H9 (cell line): ENCODE data around the gene IFNGR1. TPM values are rescaled to one million over a fixed set of nuclear protein-coding genes. Genes with fewer than 3 reads are reported as not detected.

Experiments used
- DNase-seq: peaks from one replicate; pipeline ENCODE4 v3.0.0-alpha.2; 2017
- H2AFZ ChIP-seq: one replicate; pipeline ENCODE4 v1.6.1; 2013; ENCODE audit warnings: mild to moderate bottlenecking, low read length, control low read depth, moderate library complexity
- H2AK5ac ChIP-seq: 2 replicates; pipeline ENCODE4 v1.6.1; 2013; ENCODE audit warnings: low read length, control low read depth, mixed read lengths; ENCODE audit not compliant: insufficient read length
- H2BK120ac ChIP-seq: one replicate; pipeline ENCODE4 v1.6.1; 2013; ENCODE audit warnings: low read depth, mild to moderate bottlenecking, low read length, control low read depth, inconsistent platforms; ENCODE audit not compliant: poor library complexity, severe bottlenecking
- H2BK12ac ChIP-seq: 2 replicates; pipeline ENCODE4 v1.6.1; 2013; ENCODE audit warnings: low read length, control low read depth, mixed read lengths, low read depth; ENCODE audit not compliant: insufficient read length
- H2BK15ac ChIP-seq: 2 replicates; pipeline ENCODE4 v1.6.1; 2013; ENCODE audit warnings: low read depth, low read length, control low read depth
- H2BK20ac ChIP-seq: one replicate; pipeline ENCODE4 v1.6.1; 2013; ENCODE audit warnings: low read depth, mild to moderate bottlenecking, low read length, control low read depth, inconsistent platforms; ENCODE audit not compliant: poor library complexity, severe bottlenecking
- H2BK5ac ChIP-seq: 2 replicates; pipeline ENCODE4 v1.6.1; 2013; ENCODE audit warnings: low read length, control low read depth, mixed read lengths; ENCODE audit not compliant: insufficient read length
- H3K14ac ChIP-seq: 2 replicates; pipeline ENCODE4 v1.6.1; 2013; ENCODE audit warnings: low read length, control low read depth; ENCODE audit not compliant: insufficient read depth
- H3K18ac ChIP-seq: 2 replicates; pipeline ENCODE4 v1.6.1; 2013; ENCODE audit warnings: low read depth, mild to moderate bottlenecking, mixed read lengths, low read length, control low read depth; ENCODE audit not compliant: insufficient read length
- H3K23ac ChIP-seq: 2 replicates; pipeline ENCODE4 v1.6.1; 2013; ENCODE audit warnings: low read length, control low read depth, mixed read lengths, low read depth; ENCODE audit not compliant: insufficient read length
- H3K23me2 ChIP-seq: 2 replicates; pipeline ENCODE4 v1.6.1; 2013; ENCODE audit warnings: low read depth, mild to moderate bottlenecking, mixed read lengths, low read length, control low read depth; ENCODE audit not compliant: insufficient read length, poor library complexity, severe bottlenecking
- H3K27ac ChIP-seq: 2 replicates; pipeline ENCODE4 v1.5.1; 2013; ENCODE audit warnings: low read length, control low read depth, mixed read lengths, low read depth; ENCODE audit not compliant: insufficient read length
- H3K27me3 ChIP-seq: 2 replicates; pipeline ENCODE4 v1.6.1; 2013; ENCODE audit warnings: low read length, control low read depth, inconsistent platforms; ENCODE audit not compliant: insufficient read depth
- H3K4ac ChIP-seq: 2 replicates; pipeline ENCODE4 v1.6.1; 2013; ENCODE audit warnings: low read depth, mild to moderate bottlenecking, control low read depth, inconsistent platforms, low read length, moderate library complexity
- H3K4me1 ChIP-seq: 2 replicates; pipeline ENCODE4 v1.6.1; 2013; ENCODE audit warnings: low read length, control low read depth, inconsistent platforms; ENCODE audit not compliant: insufficient read depth
- H3K4me2 ChIP-seq: 2 replicates; pipeline ENCODE4 v1.6.1; 2013; ENCODE audit warnings: low read length, control low read depth, mixed read lengths; ENCODE audit not compliant: insufficient read length, insufficient read depth
- H3K56ac ChIP-seq: 2 replicates; pipeline ENCODE4 v1.6.1; 2013; ENCODE audit warnings: low read depth, mild to moderate bottlenecking, mixed read lengths, low read length, control low read depth; ENCODE audit not compliant: insufficient read length
- H3K79me1 ChIP-seq: 2 replicates; pipeline ENCODE4 v1.6.1; 2013; ENCODE audit warnings: low read depth, mild to moderate bottlenecking, moderate library complexity, low read length, control low read depth, inconsistent platforms; ENCODE audit not compliant: insufficient read depth, poor library complexity, severe bottlenecking
- H3K79me2 ChIP-seq: 2 replicates; pipeline ENCODE4 v1.6.1; 2013; ENCODE audit warnings: low read length, control low read depth, inconsistent platforms; ENCODE audit not compliant: insufficient read depth
- H3K9ac ChIP-seq: 2 replicates; pipeline ENCODE4 v1.6.1; 2013; ENCODE audit warnings: low read length, control low read depth, mixed read lengths; ENCODE audit not compliant: insufficient read length; ENCODE audit errors: extremely low read depth
- H3K9me3 ChIP-seq: one replicate; pipeline ENCODE4 v1.6.1; 2013; ENCODE audit warnings: low read depth, low read length, inconsistent platforms; ENCODE audit not compliant: control insufficient read depth
- H3T11ph ChIP-seq: one replicate; pipeline ENCODE4 v1.6.1; 2013; ENCODE audit warnings: mild to moderate bottlenecking, low read length, control low read depth, inconsistent platforms
- H4K20me1 ChIP-seq: one replicate; pipeline ENCODE4 v1.6.1; 2013; ENCODE audit not compliant: control insufficient read depth, insufficient read length, insufficient read depth
- H4K5ac ChIP-seq: 2 replicates; pipeline ENCODE4 v1.6.1; 2013; ENCODE audit warnings: low read depth, mild to moderate bottlenecking, mixed read lengths, low read length, control low read depth; ENCODE audit not compliant: insufficient read length
- H4K8ac ChIP-seq: replicated peaks from 2 replicates; pipeline ENCODE4 v1.6.1; 2013; ENCODE audit warnings: low read length, control low read depth, mixed read lengths, low read depth; ENCODE audit not compliant: insufficient read length
- H4K91ac ChIP-seq: 2 replicates; pipeline ENCODE4 v1.6.1; 2013; ENCODE audit warnings: low read depth, mild to moderate bottlenecking, moderate library complexity, mixed read lengths, low read length, control low read depth; ENCODE audit not compliant: insufficient read length
- H3K27ac Mint-ChIP-seq, 3 experiments: 2 replicates in 2 of 3; 3 replicates in 1 of 3; pipeline ENCODE4 v1.8.0; 2020 to 2021; ENCODE audit warnings: mixed read lengths in 3 of 3, mild to moderate bottlenecking in 1 of 3, moderate library complexity in 1 of 3
- H3K27me3 Mint-ChIP-seq: 2 replicates; pipeline ENCODE4 v1.8.0; 2021; ENCODE audit warnings: low read depth, mild to moderate bottlenecking, moderate library complexity, mixed read lengths
- H3K36me3 Mint-ChIP-seq, 3 experiments: 2 replicates in 2 of 3; 3 replicates in 1 of 3; pipeline ENCODE4 v1.8.0; 2020 to 2021; ENCODE audit warnings: low read depth in 3 of 3, mixed read lengths in 3 of 3; ENCODE audit not compliant: insufficient read depth in 1 of 3
- H3K4me1 Mint-ChIP-seq, 2 experiments: 2 replicates each; pipeline ENCODE4 v1.8.0; 2020; ENCODE audit warnings: mixed read lengths in 2 of 2
- H3K4me3 Mint-ChIP-seq, 2 experiments: 2 replicates in 1 of 2; 3 replicates in 1 of 2; pipeline ENCODE4 v1.8.0; 2020 to 2021; ENCODE audit warnings: mild to moderate bottlenecking in 2 of 2, mixed read lengths in 2 of 2, moderate library complexity in 1 of 2
- H3K9me3 Mint-ChIP-seq, 2 experiments: 2 replicates in 1 of 2; 3 replicates in 1 of 2; pipeline ENCODE4 v1.8.0; 2020; ENCODE audit warnings: mild to moderate bottlenecking in 2 of 2, mixed read lengths in 2 of 2, moderate library complexity in 1 of 2
- WGBS: extraction: QIAGEN DNeasy Blood & Tissue Kit; methylation state at CpG from one replicate; pipeline ENCODE4 v1.1.7; 2013; ENCODE audit warnings: missing lambda C conversion rate, low lambda C conversion rate, mixed read lengths; ENCODE audit not compliant: insufficient read length; ENCODE audit errors: extremely low coverage; 5-methylcytosine and 5-hydroxymethylcytosine counted together
- total RNA-seq: library from RNA; stranded (reverse); gene quantifications from 2 replicates; pipeline ENCODE4 v1.2.1, GENCODE V29; 2021
- TF ChIP-seq, protein P1 (sequence below): fragments of 200-600 bp; sonication (generic); conservative IDR thresholded peaks from 3 replicates; pipeline ENCODE4 v1.8.0; 2021; ENCODE audit warnings: antibody characterized with exemption, mild to moderate bottlenecking

IFNGR1 gene
- total RNA-seq, 1 experiment from 2014 or later = 32.2 TPM

DNA sequence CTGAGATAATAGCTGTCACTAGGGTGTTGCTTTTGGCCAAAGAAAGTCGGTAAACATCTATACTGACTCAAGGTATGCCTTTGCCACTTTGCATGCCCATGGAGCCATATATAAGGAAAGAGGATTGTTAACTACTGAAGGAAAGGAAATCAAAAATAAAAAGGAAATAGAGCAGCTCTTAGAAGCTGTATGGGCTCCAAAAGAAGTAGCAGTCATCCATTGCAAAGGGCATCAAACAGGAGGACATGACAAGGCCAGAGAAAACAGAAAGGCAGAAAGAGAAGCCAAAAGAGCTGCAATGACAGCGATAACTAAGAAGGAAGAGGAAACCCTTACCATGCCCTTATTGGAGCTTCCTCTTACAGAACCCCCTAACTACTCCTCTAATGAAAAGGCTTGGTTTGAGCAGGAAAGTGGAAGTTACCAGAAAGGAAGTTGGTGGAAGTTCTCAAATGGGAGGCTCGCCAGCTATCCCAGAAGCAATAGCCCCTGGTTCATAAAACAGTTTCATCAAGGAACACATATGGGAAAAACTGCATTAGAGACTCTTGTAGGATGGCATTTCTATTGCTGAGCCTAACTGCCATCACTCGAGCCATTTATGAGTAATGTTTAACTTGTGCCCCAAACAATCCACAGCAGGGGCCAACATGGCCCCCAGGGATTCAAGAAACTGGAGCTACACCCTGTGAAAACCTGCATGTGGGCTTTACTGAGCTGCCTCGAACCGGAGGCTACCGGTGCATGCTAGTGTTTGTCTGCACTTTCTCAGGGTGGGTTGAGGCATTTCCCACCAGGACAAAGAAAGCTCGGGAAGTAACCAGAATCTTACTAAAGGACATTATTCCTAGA is 52.7 kb downstream of the IFNGR1 start:
- peaks cover 18% of the 10 kb centered on the region for H3K27me3 Mint-ChIP-seq
- no CpG with 5 or more reads among the region's 8 CpGs for WGBS
- Histone ChIP-seq H3K79me2 (no peaks in the 10 kb centered on the region), H3K23me2 (no peaks in the 10 kb centered on the region), H3K23ac (no peak overlapping the region), H3K79me1 (no peaks in the 10 kb centered on the region), H3K4ac (no peak overlapping the region), H3K9ac (no peak overlapping the region), H4K20me1 (no peaks in the 10 kb centered on the region), H3K27ac (no peak overlapping the region), H3K18ac (no peak overlapping the region), H3K4me2 (no peak overlapping the region), H4K5ac (no peak overlapping the region), H3T11ph (no peak overlapping the region), H2BK20ac (no peak overlapping the region), H2AFZ (no peak overlapping the region), H2AK5ac (no peak overlapping the region), H3K27me3 (no peaks in the 10 kb centered on the region), H4K91ac (no peak overlapping the region), H3K4me1 (peaks cover 4% of the 10 kb centered on the region; the same call in 1 of the 2 replicates), H2BK120ac (no peak overlapping the region), H2BK5ac (no peak overlapping the region), H4K8ac (no peak overlapping the region), H3K14ac (no peak overlapping the region), H2BK12ac (no peak overlapping the region), H2BK15ac (no peak overlapping the region), H3K9me3 (peaks cover 28% of the 10 kb centered on the region), H3K56ac (no peak overlapping the region)
- H3K4me1 Mint-ChIP-seq = peaks cover 13% of the 10 kb centered on the region in 2 experiments
- DNase-seq = no peak
- peaks cover 52 to 61% of the 10 kb centered on the region in 2 experiments for H3K9me3 Mint-ChIP-seq
- H3K4me3 Mint-ChIP-seq = no peak overlapping the region
- TF ChIP-seq, protein P1, sequence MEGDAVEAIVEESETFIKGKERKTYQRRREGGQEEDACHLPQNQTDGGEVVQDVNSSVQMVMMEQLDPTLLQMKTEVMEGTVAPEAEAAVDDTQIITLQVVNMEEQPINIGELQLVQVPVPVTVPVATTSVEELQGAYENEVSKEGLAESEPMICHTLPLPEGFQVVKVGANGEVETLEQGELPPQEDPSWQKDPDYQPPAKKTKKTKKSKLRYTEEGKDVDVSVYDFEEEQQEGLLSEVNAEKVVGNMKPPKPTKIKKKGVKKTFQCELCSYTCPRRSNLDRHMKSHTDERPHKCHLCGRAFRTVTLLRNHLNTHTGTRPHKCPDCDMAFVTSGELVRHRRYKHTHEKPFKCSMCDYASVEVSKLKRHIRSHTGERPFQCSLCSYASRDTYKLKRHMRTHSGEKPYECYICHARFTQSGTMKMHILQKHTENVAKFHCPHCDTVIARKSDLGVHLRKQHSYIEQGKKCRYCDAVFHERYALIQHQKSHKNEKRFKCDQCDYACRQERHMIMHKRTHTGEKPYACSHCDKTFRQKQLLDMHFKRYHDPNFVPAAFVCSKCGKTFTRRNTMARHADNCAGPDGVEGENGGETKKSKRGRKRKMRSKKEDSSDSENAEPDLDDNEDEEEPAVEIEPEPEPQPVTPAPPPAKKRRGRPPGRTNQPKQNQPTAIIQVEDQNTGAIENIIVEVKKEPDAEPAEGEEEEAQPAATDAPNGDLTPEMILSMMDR = no peak
- H3K27ac Mint-ChIP-seq = no peak overlapping the region
- H3K36me3 Mint-ChIP-seq = peaks cover 34 to 59% (median 42%) of the 10 kb centered on the region in 3 experiments
